Measurements from ENCODE around the gene PDAP1. TPM values are rescaled to one million over a fixed set of nuclear protein-coding genes. Genes with fewer than 3 reads are reported as not detected.

Gene PDAP1
- total RNA-seq, 1 experiment from 2014 or later, result 180 TPM

DNA sequence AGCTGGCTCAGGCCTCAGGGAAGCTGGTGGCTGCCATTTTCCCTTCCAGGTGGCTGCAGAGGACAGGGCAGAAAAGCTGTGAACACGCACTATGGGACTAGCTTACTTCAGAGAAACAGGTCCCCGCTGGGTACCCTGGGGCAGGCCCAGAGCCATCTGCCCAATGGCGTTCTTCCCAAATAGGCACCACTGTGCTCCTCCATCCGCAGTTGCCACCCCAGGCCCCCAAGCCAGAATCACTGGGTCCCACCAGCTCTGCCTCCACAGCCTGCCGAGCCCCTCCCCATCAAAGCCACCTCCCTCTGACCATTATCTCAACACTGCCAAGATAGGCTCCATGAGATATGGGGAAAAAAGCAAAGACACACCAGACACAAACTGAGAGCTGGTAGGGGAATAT, 11.8 kb upstream of the PDAP1 start:
- Histone ChIP-seq H2AFZ (no peak overlapping the region), H3K4me3 (no peak overlapping the region), H3K27ac (no peak overlapping the region), H3K79me2 (ENCODE audit: low read depth) (no peaks in the 10 kb centered on the region), H3K9me3 (ENCODE audit: insufficient read depth, low read depth) (no peaks in the 10 kb centered on the region), H4K20me1 (ENCODE audit: insufficient read depth) (peaks cover 16% of the 10 kb centered on the region), H3K4me1 (replicated peaks; ENCODE audit: insufficient read depth) (no peaks in the 10 kb centered on the region), H3K9me2 (ENCODE audit: insufficient read depth) (no peaks in the 10 kb centered on the region), H3K36me3 (ENCODE audit: low read depth) (peaks cover 9% of the 10 kb centered on the region; the same call in 1 of the 2 replicates), H3F3A (ENCODE audit: insufficient read depth, low read depth) (peaks cover 18% of the 10 kb centered on the region; the same call in 1 of the 2 replicates), H3K27me3 (ENCODE audit: insufficient read depth, low read depth) (no peaks in the 10 kb centered on the region), H3K4me2 (no peak overlapping the region)
- BruUV-seq (replicated peaks), result no TSS peak
- intact Hi-C loops (cut with micrococcal nuclease; ENCODE audit: unreplicated experiment), result no loop called here
- ChIA-PET POLR2A (ENCODE audit: unreplicated experiment) (no interaction called here), CTCF (no interaction called here)
- no peak for TF ChIP-seq EZH2 (IDR thresholded peaks at IDR 0.05; ENCODE audit: low read depth)
- TF ChIP-seq, protein P1, sequence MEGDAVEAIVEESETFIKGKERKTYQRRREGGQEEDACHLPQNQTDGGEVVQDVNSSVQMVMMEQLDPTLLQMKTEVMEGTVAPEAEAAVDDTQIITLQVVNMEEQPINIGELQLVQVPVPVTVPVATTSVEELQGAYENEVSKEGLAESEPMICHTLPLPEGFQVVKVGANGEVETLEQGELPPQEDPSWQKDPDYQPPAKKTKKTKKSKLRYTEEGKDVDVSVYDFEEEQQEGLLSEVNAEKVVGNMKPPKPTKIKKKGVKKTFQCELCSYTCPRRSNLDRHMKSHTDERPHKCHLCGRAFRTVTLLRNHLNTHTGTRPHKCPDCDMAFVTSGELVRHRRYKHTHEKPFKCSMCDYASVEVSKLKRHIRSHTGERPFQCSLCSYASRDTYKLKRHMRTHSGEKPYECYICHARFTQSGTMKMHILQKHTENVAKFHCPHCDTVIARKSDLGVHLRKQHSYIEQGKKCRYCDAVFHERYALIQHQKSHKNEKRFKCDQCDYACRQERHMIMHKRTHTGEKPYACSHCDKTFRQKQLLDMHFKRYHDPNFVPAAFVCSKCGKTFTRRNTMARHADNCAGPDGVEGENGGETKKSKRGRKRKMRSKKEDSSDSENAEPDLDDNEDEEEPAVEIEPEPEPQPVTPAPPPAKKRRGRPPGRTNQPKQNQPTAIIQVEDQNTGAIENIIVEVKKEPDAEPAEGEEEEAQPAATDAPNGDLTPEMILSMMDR (conservative IDR thresholded peaks at IDR 0.05), result no peak
- DNase-seq, result no peak

DNA sequence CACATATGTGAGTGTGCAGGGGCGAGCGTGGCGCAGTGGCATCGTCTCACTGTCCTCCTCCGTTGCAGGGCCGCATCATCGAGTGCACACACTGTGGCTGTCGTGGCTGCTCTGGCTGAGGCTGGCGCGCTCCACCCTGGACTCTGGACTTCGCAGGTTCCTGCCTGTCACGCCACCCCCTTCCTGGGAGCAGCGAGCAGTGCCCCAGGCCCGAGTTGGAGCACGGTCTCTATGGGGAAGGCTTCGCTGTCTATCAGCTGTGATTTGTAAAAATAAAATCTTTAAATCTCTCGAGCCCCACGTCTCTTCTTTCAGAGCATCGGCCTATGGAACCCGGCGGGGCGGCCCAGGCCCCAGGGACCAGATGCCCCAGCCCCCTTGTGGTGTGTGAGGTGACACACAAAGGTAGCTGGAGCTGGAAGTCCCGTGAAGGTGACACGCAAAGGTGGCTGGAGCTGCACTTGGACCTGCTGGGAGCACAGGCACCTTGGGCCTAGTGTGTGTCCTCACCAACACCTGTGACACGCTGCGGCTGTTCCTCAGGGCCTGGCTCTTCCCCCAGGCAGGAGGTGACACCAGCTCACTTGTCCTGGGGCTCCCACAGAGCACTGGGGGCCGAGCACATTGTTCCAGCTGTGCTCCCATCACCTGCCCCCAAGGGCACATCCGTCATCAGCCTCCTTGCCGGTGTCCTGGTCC, 11.1 kb upstream of the PDAP1 start:
- CTCF ChIA-PET, result no interaction called here
- H4K20me1 ChIP-seq (ENCODE audit: insufficient read depth), result peaks cover 16% of the 10 kb centered on the region

DNA sequence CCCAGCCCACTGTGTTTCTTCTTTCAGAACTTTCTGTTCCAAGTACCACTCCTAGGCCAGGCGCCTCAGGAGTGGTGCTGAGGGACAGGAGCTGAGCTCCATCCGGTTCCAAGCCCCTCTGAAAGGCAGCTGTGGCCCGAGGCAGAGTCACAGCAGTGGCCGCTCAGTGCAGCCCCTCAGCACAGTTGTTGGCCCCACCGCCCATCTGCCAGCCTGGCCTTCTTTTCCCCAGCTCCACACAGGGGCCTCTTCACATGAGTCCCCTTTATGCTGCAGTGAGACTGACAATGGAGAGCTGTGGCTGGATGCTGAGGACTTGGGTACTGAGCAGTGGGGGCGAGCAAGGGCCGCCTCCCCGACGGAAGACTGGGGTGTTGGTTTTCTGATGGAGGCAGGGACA, 9.9 kb upstream of the PDAP1 start:
- no peak for TF ChIP-seq EZH2 (IDR thresholded peaks at IDR 0.05; ENCODE audit: low read depth)
- TF ChIP-seq, protein P1 (conservative IDR thresholded peaks at IDR 0.05), result no peak
- H4K20me1 ChIP-seq (ENCODE audit: insufficient read depth), result peaks cover 16% of the 10 kb centered on the region
- peaks cover 20% of the 10 kb centered on the region; the same call in 1 of the 2 replicates for H3F3A ChIP-seq (ENCODE audit: insufficient read depth, low read depth)
- ChIA-PET CTCF (no interaction called here), POLR2A (ENCODE audit: unreplicated experiment) (interaction anchor here (0.6 kb wide), 1 partner anchor 241 kb away, joined by 3 read pairs; no protein-coding TSS in a partner anchor)
- no TSS peak for BruUV-seq (replicated peaks)
- no peaks in the 10 kb centered on the region for H3K9me2 ChIP-seq (ENCODE audit: insufficient read depth)
- H3K36me3 ChIP-seq (ENCODE audit: low read depth), result peaks cover 14% of the 10 kb centered on the region; the same call in 1 of the 2 replicates
- H3K27me3 ChIP-seq (ENCODE audit: insufficient read depth, low read depth), result no peaks in the 10 kb centered on the region
- H3K27ac ChIP-seq, result no peak overlapping the region
- no peak for DNase-seq
- no peaks in the 10 kb centered on the region for H3K4me1 ChIP-seq (replicated peaks; ENCODE audit: insufficient read depth)
- no peaks in the 10 kb centered on the region for H3K79me2 ChIP-seq (ENCODE audit: low read depth)
- no peak overlapping the region for H2AFZ ChIP-seq
- no peak overlapping the region for H3K4me2 ChIP-seq
- H3K4me3 ChIP-seq, result no peak overlapping the region
- intact Hi-C loops (cut with micrococcal nuclease; ENCODE audit: unreplicated experiment), result no loop called here
- no peaks in the 10 kb centered on the region for H3K9me3 ChIP-seq (ENCODE audit: insufficient read depth, low read depth)

More for the DNA sequence above, 11.1 kb upstream of the PDAP1 start:
- TF ChIP-seq EZH2 (IDR thresholded peaks at IDR 0.05; ENCODE audit: low read depth), result no peak
- TF ChIP-seq, protein P1 (conservative IDR thresholded peaks at IDR 0.05), result no peak
- Histone ChIP-seq H3K9me3 (ENCODE audit: insufficient read depth, low read depth) (no peaks in the 10 kb centered on the region), H3K4me2 (no peak overlapping the region), H3K79me2 (ENCODE audit: low read depth) (no peaks in the 10 kb centered on the region), H3K36me3 (ENCODE audit: low read depth) (peaks cover 9% of the 10 kb centered on the region; the same call in 1 of the 2 replicates), H3K4me3 (no peak overlapping the region), H2AFZ (no peak overlapping the region), H3F3A (ENCODE audit: insufficient read depth, low read depth) (peaks cover 18% of the 10 kb centered on the region; the same call in 1 of the 2 replicates), H3K4me1 (replicated peaks; ENCODE audit: insufficient read depth) (no peaks in the 10 kb centered on the region), H3K9me2 (ENCODE audit: insufficient read depth) (no peaks in the 10 kb centered on the region), H3K27me3 (ENCODE audit: insufficient read depth, low read depth) (no peaks in the 10 kb centered on the region), H3K27ac (no peak overlapping the region)
- no peak for DNase-seq
- intact Hi-C loops (cut with micrococcal nuclease; ENCODE audit: unreplicated experiment), result no loop called here
- BruUV-seq (replicated peaks), result no TSS peak
- POLR2A ChIA-PET (ENCODE audit: unreplicated experiment), result no interaction called here
